ENCODE results near the gene TFB2M.
"Not testable (repeated sequence)": the region's sequence is repeated elsewhere in the genome, so short reads cannot be mapped to it uniquely, and the experiment has no call there.

Gene TFB2M

DNA sequence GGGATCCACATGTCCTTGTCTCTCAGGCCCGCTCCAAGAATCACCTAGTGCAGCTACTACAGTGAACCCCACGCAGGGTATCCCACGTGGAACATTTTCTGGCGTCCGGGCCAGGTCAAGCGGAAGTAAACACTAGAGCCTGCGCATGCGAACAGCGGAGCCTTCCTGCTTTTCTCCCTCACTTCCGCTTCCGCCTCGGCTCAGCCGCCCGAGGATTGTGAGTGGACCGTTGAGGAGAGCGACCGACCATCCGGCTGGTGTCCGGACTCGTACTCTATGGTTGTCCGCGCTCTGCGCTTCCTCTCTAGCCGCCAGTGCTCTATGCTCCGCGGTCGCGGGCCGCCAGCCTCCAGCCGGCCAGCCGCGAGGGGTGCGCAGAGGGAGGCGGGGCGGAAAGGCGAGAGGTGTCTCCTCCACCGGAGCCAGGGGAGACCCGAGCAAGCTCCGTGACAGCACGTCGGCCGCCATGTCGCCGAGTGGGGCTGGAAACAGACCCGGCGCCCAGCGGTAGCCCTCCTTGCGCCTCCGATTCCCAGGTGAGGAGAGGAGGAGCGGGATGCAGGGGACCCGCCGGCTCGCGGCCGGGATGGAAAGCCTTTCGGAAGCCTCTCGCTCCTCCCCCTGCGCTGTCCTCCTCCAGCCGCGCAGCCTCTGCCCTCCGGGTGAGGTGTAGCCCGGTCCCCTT is at the start of gene TFB2M, which contains the start of gene CNST:
TFB2M (minus strand) TSS at position 134 of the 685 bp plus-strand sequence; CDS start at position 11, 123 bp downstream.
CNST (plus strand) TSS at position 329 of the 685 bp plus-strand sequence. CDS start 25,107 bp downstream, outside the sequence.
- DNase-seq (ENCODE audit: low read depth), result peak; percentile 97

DNA sequence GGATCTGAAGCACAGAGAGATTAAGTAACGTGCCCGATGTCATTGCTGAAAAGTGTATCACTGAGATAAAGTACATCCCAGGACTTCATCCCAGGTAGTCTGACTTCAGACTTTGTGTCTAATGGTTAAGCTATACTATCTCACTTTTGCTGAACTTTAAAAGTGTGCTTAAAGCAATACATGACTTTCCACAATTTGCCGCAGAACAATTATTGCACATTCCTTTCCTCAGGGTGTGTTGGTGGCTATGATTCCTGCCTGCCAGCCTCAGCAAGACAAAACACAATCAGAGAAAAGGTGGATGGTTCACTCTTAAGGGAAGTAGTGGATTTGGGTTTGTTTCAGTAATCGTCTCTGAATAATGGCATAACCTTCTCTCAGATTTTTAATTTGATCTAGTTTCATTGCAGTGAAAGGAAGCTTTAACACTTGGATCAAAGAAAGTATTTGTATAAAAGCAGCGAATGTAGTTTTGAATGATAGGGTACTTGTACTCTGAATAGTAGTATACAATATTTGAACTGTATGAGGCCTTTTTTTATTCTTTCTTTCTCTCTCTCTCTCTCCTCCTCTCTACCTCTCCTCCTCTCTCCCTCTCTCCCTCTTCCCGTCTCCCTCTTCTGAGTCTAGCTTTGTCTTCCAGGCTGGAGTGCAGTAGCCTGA is 47.2 kb upstream of the TFB2M start:
- no peak for DNase-seq (ENCODE audit: low read depth)

- no peak for DNase-seq (ENCODE audit: low read depth)
Observed at GRCh38 chr1:246609632-246610031, 43.6 kb upstream of the TFB2M start.

DNA sequence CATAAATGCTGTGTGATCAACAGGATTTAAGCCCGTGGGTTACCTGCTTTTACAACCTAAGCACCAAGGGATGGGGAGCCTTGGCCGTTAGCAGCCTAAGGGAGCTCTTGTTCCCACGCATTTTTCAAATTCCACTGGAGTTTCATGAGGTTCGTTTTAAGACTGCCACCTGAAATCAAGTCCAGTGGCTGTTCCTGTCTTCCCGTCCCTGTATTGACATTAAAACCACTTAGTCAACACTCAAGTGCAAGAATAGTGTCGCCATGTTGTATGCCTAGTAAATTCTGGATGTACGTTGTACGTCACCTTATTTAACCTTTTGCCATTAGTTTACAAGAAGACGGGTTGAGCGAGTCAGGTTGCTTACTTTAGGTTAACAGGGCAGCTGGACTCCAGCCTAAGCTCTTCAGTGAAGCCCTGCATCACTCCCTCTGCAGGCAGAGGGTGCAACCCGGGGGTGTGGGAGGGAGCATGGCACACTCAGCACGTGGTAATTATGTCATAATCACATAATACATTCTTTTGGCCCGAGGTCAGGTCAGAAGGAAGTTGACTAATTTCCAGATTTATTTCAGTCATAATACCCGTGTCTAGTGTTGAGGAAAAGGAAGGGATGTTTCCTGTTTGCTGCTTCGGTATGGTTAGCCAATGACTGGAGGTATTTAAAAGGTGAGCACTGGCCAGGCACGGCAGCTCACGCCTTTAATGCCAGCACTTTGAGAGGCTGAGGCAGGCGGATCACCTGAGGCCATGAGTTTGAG is 42.7 kb upstream of the TFB2M start:
- DNase-seq (ENCODE audit: low read depth), result peak; percentile 74

GRCh38 chr1:246607462-246607861 is 41.4 kb upstream of the TFB2M start:
- no peak for DNase-seq (ENCODE audit: low read depth)

DNA sequence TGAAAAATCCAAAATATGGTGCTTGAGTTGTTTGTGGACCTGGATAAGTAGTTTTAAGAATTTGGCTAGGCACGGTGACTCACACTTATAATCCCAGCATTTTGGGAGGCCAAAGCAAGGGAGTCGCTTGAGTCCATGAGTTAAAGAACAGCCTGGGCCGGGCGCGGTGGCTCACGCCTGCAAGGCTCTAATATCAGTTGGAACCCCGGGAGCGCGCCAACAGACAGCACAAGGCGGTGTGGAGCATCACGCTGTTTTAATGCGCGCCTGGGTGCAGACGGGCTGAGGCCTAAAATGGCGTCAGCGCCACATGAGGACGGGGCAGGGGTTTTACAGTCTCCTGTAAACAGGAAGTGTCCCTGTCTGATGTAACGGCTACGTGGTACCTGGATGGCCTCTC is 39.2 kb upstream of the TFB2M start:
- DNase-seq (ENCODE audit: low read depth), result not testable (repeated sequence)

DNA sequence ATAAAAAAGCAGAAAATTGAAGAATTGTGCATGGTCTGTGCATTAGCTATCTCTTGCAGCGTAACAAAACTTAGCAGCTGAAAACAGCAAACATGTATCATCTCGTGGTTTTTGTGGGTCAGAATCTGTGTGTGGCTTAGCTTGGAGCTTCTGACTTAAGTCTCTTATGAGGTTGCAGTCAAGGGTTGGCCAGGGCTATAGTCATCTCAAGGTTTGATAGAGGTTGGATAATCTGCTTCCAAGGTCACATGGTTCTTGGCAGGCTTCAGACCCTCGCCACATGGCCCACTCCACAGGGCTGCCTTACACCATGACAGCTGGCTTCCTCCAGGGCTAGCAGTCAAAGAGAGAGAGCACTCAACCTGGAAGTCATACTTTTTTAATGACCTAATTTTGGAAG is 36.1 kb upstream of the TFB2M start:
- DNase-seq (ENCODE audit: low read depth), result no peak

DNA sequence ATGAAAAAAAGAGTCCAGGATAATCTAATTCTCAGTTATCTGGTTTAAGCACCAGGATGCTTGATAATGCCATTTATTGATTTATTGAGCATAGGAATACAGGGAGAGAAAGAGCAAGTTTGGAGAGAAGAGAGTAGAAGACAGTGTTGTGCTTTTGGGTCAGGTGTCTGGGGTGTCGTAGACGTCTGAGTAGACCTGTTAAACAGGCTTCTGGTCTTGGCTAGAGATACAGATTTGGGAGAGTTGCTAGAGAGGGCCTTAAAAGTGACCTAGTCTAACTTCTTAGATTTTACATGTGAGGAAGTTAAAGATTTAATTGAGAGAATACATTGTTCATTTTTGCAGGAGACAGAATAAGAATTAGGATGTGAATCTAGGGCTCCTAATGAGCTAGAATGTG is 34.5 kb upstream of the TFB2M start:
- DNase-seq (ENCODE audit: low read depth), result no peak

- DNase-seq (ENCODE audit: low read depth), result no peak
Observed at GRCh38 chr1:246599315-246599714, 33.3 kb upstream of the TFB2M start.

GRCh38 chr1:246597971-246598370 is 31.9 kb upstream of the TFB2M start:
- DNase-seq (ENCODE audit: low read depth), result no peak

DNA sequence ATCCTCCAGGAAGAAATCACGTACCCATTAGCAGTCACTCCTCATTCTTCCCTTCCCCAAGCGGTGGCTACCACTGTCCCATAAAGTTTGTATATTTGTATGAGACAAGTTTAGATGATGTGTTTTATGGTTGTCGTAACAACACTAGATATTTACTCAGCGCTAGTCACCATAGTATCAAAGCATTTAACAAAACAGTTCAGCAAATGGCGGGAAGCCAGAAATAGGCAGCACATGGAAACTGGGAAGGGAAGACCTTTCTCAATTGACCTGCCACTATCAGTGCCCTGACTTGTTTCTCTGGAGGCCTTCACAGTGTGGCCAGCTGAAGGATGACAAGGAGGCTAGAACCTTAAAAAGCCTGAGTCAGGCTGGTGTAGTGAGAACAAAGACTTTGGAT is 31.3 kb upstream of the TFB2M start:
- no peak for DNase-seq (ENCODE audit: low read depth)

DNA sequence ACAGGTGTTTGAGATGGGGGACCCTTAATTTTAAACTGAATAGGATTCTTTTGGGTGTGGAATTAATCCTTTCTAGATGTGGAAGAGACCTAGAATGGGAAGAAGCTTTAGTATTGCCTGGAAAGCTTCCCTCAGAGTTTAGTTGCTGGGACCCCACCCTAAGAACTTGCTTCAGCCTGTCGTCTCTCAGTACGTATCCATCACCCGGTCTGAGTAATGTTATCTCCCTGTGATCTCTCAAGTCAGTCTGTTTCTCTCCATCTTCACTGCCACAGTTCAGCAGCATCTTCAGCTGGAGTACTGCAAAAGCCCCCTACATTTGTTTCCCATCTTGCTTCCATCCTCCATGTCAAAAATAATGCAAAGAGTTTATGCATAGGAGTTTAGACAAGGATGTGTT is 29.1 kb upstream of the TFB2M start:
- DNase-seq (ENCODE audit: low read depth), result no peak

GRCh38 chr1:246592695-246593094 is 26.6 kb upstream of the TFB2M start:
- peak; percentile 55 for DNase-seq (ENCODE audit: low read depth)

GRCh38 chr1:246591958-246592357 is 25.9 kb upstream of the TFB2M start:
- no peak for DNase-seq (ENCODE audit: low read depth)

DNA sequence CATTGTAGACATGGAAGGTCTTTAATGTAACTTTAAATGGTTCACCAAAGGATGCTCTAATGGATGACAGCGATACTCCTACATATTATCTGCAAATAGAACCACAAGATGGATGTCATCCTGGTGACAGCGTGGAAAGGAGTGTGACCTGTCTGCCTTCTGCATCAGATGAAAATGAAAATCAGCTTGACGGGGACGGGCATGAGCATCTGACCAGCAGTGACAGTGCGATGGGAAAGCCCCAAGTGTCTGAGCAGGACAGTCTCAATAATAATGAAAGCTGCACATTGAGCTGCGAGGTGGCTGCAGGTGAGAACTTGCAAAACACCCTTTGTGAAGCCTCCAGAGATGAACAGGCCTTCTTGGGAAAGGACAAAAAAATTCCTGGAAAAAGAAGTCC is 25.4 kb upstream of the TFB2M start:
- no peak for DNase-seq (ENCODE audit: low read depth)

DNA sequence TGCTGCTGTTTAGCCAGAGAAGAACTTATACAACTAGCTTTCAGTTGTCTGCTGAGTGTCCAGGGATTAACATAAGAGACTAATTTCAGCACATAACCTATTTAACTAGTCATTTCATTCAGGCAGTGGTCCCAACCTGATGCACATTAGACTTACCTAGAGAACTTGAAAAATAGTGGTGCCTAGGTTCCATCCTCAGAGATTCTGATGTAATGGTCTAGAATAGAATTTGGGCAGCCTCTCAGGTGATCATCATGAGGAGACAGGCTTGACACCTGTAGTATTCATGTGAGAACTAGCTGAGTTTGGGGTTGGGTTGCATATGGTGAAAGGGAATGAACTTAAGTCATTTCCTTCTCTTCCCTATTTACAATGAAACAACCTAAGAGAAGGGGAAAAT is 25.0 kb upstream of the TFB2M start:
- DNase-seq (ENCODE audit: low read depth), result no peak

DNA sequence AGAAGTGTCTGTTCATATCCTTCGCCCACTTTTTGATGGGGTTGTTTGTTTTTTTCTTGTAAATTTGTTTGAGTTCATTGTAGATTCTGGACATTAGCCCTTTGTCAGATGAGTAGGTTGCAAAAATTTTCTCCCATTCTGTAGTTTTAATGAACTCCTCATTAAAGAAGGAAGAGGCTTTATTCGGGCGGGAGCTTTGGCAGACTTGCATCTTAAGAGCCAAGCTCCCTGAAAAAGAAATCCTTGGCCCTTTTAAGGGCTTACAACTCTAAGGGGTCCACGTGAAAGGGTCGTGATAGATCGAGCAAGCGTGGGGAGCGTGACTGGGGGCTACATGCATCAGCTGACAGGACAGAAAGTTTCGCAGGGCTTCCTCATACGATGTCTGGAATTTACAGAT is 23.9 kb upstream of the TFB2M start:
- not testable (repeated sequence) for DNase-seq (ENCODE audit: low read depth)

GRCh38 chr1:246588159-246588721 is 22.2 kb upstream of the TFB2M start:
- no peak for DNase-seq (ENCODE audit: low read depth)

DNA sequence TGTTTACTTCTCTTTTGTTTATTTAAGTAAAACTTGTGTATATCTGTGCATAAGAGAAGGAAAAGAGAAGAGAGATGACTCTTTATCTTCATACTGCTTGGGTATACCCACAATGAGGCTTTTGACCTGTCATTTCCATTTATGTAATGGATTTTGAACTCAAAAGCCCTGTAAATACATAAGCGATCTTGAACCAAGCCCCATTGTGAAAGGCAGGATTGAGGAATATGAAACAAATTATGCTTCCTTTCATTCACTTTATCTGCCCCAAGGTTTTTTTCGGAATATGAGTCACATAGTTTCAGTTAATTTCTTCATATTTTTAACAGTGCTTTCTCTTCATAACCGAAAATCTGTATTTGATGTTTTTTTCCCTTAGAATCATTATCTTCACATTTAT is 21.5 kb upstream of the TFB2M start:
- no peak for DNase-seq (ENCODE audit: low read depth)

GRCh38 chr1:246587032-246587431 is 21.0 kb upstream of the TFB2M start:
- DNase-seq (ENCODE audit: low read depth), result no peak

DNA sequence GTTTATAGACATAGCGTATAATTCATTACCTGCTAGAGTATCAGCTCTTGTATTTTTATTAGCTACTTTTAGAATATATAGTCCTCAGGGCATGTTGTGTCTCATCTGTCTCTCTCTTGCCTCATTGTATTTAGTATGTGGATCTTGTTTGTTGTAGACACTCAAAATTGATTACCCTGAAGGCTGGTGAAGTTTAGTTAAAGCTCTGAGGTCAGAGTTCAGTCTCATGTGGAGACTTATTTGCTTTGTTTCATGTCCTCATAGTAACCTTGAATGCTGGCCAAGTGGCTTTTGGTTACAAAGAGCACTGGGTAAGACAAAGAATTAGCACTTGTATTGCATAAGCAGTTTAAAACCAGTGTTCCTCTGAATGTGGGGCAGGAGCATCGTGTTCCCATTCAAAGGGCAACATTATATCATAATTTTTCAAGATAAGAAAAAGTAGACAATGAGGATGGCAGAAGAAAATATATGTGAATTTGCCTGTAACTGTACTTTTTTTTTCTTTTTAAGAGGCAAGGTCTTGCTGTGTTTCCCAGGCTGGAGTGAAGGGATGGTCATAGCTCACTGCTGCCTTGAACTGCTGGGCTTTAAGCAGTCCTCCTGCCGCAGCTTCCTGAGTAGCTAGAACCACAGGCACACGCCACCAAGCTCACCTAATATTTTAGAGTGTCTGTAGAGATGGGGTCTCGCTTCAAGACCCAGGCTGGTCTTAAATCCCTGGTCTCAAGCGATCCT is 17.6 kb upstream of the TFB2M start:
- DNase-seq (ENCODE audit: low read depth), result no peak

GRCh38 chr1:246583056-246583440 is 17.0 kb upstream of the TFB2M start:
- DNase-seq (ENCODE audit: low read depth), result no peak
